GM20000 (cell line): Measurements from ENCODE around the gene FBF1.

Experiments used
- DNase-seq: peaks from one replicate; pipeline ENCODE4 v3.0.0; 2012; ENCODE audit warnings: low spot score
- TF ChIP-seq, protein P1 (sequence below): IDR thresholded peaks from 2 replicates; pipeline ENCODE4 v1.5.1; 2012; ENCODE audit warnings: mild to moderate bottlenecking, control low read depth; ENCODE audit errors: extremely low read depth, missing control alignments

The FBF1 gene

DNA sequence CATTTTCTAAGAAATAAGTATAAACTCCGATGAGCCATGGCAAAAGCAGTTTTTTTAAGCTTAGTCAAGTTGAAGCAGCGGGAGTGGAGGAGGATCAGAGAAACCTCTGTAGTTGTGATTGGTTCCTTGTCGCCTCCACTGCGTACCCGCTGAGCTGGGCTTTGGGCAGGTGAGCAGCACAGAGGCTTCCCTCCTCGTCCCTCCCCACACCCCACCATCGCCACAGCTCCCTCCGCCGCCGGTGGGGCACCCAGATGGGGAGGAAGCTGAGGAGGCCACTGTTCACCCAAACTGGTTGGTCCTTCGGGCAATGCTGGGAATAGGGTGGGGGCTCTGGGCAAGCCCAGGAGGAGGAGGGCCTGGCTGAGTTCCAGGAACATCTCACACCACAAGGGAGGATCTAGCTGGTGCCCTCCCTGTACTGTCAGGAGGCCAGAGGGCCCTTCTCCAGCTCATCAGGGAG lies 31.0 kb downstream of the FBF1 start:
- TF ChIP-seq, protein P1, sequence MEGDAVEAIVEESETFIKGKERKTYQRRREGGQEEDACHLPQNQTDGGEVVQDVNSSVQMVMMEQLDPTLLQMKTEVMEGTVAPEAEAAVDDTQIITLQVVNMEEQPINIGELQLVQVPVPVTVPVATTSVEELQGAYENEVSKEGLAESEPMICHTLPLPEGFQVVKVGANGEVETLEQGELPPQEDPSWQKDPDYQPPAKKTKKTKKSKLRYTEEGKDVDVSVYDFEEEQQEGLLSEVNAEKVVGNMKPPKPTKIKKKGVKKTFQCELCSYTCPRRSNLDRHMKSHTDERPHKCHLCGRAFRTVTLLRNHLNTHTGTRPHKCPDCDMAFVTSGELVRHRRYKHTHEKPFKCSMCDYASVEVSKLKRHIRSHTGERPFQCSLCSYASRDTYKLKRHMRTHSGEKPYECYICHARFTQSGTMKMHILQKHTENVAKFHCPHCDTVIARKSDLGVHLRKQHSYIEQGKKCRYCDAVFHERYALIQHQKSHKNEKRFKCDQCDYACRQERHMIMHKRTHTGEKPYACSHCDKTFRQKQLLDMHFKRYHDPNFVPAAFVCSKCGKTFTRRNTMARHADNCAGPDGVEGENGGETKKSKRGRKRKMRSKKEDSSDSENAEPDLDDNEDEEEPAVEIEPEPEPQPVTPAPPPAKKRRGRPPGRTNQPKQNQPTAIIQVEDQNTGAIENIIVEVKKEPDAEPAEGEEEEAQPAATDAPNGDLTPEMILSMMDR = no peak
- DNase-seq = no peak

DNA sequence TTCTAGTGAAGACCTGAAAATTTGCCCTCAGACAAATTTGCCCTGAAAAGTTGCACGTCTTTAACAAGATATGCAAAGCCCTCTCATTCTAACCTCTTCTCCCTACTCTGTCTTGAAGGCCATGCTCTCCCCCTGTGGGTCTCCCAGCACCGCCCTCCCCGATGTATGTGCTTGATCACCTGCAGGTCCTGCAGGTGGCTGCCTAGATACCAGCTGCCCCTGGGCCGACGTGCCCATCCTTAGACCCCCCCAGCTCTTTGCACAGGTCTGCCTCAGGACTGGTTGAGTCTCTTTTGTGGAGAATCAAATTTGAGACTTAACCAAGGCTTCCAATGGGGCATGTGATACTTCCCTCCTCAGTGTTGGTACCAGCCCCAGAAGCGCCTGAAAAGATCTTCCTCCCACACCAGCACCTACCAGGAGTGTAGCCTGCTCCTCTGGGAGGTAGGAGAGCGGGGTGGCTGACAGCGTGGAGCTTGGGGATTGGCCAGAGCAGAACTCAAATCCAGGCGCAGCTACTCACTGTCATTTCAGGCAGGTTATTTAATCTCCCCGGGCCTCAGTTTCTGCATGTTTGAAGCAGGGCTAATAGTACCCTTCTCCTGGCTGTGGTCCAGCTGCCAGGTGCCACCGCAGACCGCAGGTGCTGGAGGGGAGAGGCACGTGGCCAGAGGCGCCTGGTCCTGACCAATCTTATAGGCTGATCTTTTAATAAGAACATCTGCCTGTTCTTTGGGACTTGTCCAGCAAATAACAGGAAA lies 31.6 kb downstream of the FBF1 start:
- DNase-seq = no peak
- TF ChIP-seq, protein P1 = no peak

DNA sequence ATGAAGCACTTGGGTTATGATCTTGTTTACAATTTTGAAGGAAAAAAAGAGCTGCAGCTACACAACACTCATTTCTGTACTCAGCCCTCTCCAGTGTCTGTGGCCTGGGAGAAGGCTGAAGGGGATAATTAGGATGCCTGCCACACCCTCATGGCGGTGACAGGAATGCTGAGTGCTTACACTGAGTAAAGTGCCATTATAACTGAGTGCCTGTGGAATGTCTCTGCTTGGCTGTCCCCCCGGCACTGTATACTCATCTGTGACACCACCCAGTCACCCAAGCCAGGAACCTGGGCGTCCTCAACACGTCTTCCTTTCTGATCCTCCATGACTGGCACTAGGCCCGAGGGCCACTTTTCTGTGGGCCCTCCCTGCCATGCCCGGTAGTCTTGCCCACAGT lies 32.6 kb downstream of the FBF1 start:
- TF ChIP-seq, protein P1 = no peak
- DNase-seq = no peak

DNA sequence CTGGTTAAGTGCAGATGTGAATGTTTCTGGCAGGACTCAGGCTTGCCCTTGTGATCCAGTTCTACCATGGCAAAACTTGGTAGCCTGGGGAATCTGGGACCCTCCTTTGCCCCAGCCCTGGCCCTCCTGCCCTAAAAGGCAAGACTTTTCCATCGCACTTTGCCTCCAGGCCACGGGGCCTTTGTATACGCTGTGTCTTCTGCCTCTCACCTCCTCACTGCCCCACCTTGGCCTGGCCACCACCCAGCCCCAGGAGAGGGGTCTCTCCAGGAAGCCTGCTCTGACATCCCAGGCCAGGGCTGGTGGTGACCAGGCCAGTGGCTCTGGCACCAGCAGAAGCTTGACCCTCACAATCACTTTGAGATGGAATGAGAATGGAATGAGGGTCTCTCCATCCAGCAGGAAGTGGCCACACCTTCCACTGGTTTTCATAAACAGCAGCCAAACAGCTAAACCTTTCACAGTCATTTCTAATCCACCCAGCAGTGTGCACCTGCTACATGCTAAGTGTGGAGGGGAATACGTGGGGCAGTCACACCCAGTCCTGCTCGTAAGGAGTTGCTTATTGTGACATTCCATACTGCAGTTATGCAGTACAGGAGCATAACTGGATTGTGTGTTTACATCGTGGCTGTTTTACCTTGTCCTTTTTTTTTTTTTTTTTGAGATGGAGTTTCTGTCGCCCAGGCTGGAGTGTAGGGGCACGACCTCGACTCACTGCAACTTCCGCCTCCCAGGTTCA lies 34.5 kb downstream of the FBF1 start:
- TF ChIP-seq, protein P1 = no peak
- no peak for DNase-seq

DNA sequence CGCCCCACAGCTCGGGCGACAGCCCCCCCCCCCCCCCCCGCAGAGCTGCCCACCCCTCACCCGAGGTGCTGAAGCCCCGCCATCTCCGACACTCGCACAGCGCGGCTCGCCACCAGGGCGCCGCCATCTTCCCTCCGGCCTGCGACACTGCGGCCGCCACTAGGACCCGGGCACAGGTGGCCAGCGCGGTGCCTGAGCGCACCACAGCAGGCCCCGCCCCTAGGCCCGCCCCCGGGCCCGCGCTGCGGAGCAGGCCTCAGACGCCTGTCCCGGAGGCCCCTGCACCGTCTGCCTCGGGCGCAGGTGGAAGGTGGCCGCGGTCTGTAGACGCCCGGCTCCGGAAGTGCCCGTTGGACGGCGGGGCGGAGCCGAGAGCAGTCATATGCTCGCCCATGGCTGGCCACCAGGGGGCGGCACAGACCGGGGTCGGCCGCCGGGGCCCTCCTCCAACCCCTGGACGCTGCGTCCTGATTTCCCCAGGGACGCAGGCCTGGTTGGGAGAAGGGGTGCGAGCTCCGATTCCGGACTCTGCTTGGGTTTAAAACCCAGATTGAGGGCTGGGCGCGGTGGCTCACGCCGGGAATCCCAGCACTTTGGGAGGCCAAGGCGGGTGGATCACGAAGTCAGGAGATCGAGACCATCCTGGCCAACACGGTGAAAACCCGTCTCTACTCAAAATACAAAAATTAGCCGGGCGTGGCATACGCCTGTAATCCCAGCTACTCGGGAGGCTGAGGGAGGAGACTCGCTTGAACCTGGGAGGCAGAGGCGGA lies 35.9 kb downstream of the FBF1 start, which contains the start of gene MRPL38:
TSS of gene MRPL38 (minus strand) at position 136 of the 773 bp plus-strand sequence. CDS start at position 127, 9 bp downstream.
- TF ChIP-seq, protein P1 = peak; percentile 79
- peak; percentile 99 for DNase-seq

DNA sequence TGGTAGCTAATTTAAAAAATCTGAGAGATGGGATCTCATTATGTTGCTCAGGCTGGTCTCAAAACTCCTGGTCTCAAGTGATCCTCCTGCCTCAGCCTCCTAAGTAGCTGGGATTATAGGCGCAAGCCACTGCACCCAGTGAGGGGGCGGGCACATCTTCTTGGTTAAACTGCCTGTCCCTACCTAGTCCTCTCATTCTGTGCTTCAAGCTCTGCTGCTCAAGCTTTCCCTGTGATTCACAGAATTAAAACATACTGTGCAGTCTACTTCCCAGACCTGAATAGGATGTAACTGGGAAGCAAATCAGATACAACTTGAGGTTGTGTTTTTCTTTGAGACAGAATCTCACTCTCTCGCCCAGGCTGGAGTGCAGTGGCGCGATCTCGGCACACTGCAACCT lies 38.4 kb downstream of the FBF1 start:
- DNase-seq = no peak
- TF ChIP-seq, protein P1 = no peak
